Keratinocyte (primary cell): ENCODE measurements around the gene CNIH1. TPM values are rescaled to one million over a fixed set of nuclear protein-coding genes. Genes with fewer than 3 reads are reported as not detected.
"Not testable (repeated sequence)": the region's sequence is repeated elsewhere in the genome, so short reads cannot be mapped to it uniquely, and the experiment has no call there.

Source experiments
- DNase-seq: peaks from one replicate; pipeline ENCODE4 v3.0.0-alpha.2; 2011; ENCODE audit warnings: low read depth, missing footprints, low spot score
- FAIRE-seq: peaks from 2 replicates; lab custom pipeline; 2011; peaks lifted over from hg19 to GRCh38; lab: Jason Lieb, UNC
- H2AFZ ChIP-seq: 2 replicates; pipeline ENCODE4 v1.6.0; 2012; ENCODE audit warnings: low read length, control low read depth, inconsistent platforms; ENCODE audit not compliant: control insufficient read depth
- H3K27ac ChIP-seq: 2 replicates; pipeline ENCODE4 v1.5.1; 2011; ENCODE audit warnings: low read length; ENCODE audit not compliant: control insufficient read depth, insufficient read depth
- H3K27me3 ChIP-seq: 3 replicates; pipeline ENCODE4 v1.6.0; 2011; ENCODE audit warnings: low read length; ENCODE audit not compliant: control insufficient read depth, insufficient read depth; ENCODE audit errors: extremely low read depth
- H3K36me3 ChIP-seq, 2 experiments: 2 replicates in 1 of 2; 3 replicates in 1 of 2; pipeline ENCODE4 v1.5.1; 2011; ENCODE audit warnings: low read length in 2 of 2, mild to moderate bottlenecking in 1 of 2; ENCODE audit not compliant: control insufficient read depth in 2 of 2, insufficient read depth in 2 of 2; ENCODE audit errors: extremely low read depth in 1 of 2
- H3K4me1 ChIP-seq: 3 replicates; pipeline ENCODE4 v1.5.1; 2011; ENCODE audit warnings: low read length; ENCODE audit not compliant: control insufficient read depth, insufficient read depth; ENCODE audit errors: extremely low read depth
- H3K4me2 ChIP-seq: 3 replicates; pipeline ENCODE4 v1.6.0; 2011; ENCODE audit warnings: low read depth, low read length; ENCODE audit not compliant: control insufficient read depth, insufficient read depth; ENCODE audit errors: extremely low read depth
- H3K4me3 ChIP-seq, 3 experiments: fragments of 200-600 bp in 1 of 3; sonication (generic) in 1 of 3; 2 replicates in 2 of 3; 3 replicates in 1 of 3; pipeline ENCODE4 v1.5.1; 2011 to 2016; ENCODE audit warnings: low read length in 3 of 3, mild to moderate bottlenecking in 3 of 3, control low read depth in 2 of 3, inconsistent platforms in 1 of 3, low read depth in 1 of 3, mixed read lengths in 1 of 3, mixed run types in 1 of 3, moderate library complexity in 1 of 3; ENCODE audit not compliant: control insufficient read depth in 2 of 3, insufficient read depth in 2 of 3; ENCODE audit errors: extremely low read depth in 1 of 3
- H3K79me2 ChIP-seq: 2 replicates; pipeline ENCODE4 v1.6.0; 2012; ENCODE audit warnings: low read length; ENCODE audit not compliant: control insufficient read depth, insufficient read depth
- H3K9ac ChIP-seq: 3 replicates; pipeline ENCODE4 v1.6.0; 2011; ENCODE audit warnings: low read length; ENCODE audit not compliant: control insufficient read depth, insufficient read depth; ENCODE audit errors: extremely low read depth
- H3K9me1 ChIP-seq: 3 replicates; pipeline ENCODE4 v1.6.0; 2011; ENCODE audit warnings: low read length; ENCODE audit not compliant: control insufficient read depth, insufficient read depth; ENCODE audit errors: extremely low read depth
- H3K9me3 ChIP-seq: 2 replicates; pipeline ENCODE4 v1.5.1; 2012; ENCODE audit warnings: low read depth, low read length; ENCODE audit not compliant: control insufficient read depth
- H4K20me1 ChIP-seq: 3 replicates; pipeline ENCODE4 v1.6.0; 2011; ENCODE audit warnings: low read length; ENCODE audit not compliant: control insufficient read depth, insufficient read depth; ENCODE audit errors: extremely low read depth
- CTCF ChIP-seq, 3 experiments: IDR thresholded peaks in 1 of 3; conservative IDR thresholded peaks in 1 of 3; optimal IDR thresholded peaks in 1 of 3; 2 replicates in 2 of 3; 3 replicates in 1 of 3; pipeline versions ENCODE3 to v1.5.1; 2011; ENCODE audit warnings: low read length in 3 of 3, mild to moderate bottlenecking in 3 of 3, moderate library complexity in 2 of 3, control low read depth in 1 of 3, inconsistent platforms in 1 of 3; ENCODE audit not compliant: insufficient read depth in 2 of 3; ENCODE audit errors: extremely low read depth in 1 of 3
- dilution Hi-C: fragments of 300-500 bp; cut with MboI; formaldehyde crosslinking; loops from one replicate; pipeline ENCODE4 v1.7.0; 2020; ENCODE audit warnings: low sequenced_read_pairs; ENCODE audit not compliant: extremely low pct_ligation_motif_present
- polyA plus RNA-seq, 5 experiments: library from polyadenylated mRNA; depleted of rRNA in 3 of 5; stranded (reverse) in 3 of 5; stranded (forward) in 1 of 5; unstranded in 1 of 5; fragments of >200 nt; gene quantifications; 1 replicate in 1 of 5; 2 replicates in 3 of 5; 3 replicates in 1 of 5; pipeline versions ENCODE4 v1.2.1 to v1.2.3, GENCODE V29; 2011 to 2012; ENCODE audit warnings: missing spikeins in 2 of 5, low read depth in 1 of 5, low replicate concordance in 1 of 5

The CNIH1 gene
- polyA plus RNA-seq, 1 donor (not counting 4 experiments of a cell fraction or from before 2014, with no cell fraction given) = 322 TPM

GRCh38 chr14:54394596-54394995 is 46.6 kb downstream of the CNIH1 start:
- Histone ChIP-seq H3K4me3 (no peak overlapping the region), H3K9ac (no peak overlapping the region), H3K27me3 (no peaks in the 10 kb centered on the region), H4K20me1 (no peaks in the 10 kb centered on the region), H2AFZ (no peak overlapping the region), H3K9me1 (peaks cover 2% of the 10 kb centered on the region), H3K36me3 (no peaks in the 10 kb centered on the region), H3K4me1 (peaks cover 15% of the 10 kb centered on the region), H3K27ac (no peak overlapping the region), H3K4me2 (no peak overlapping the region), H3K9me3 (no peaks in the 10 kb centered on the region), H3K79me2 (peaks cover 3% of the 10 kb centered on the region)
- DNase-seq (no peak), FAIRE-seq (no peak)
- no peak for TF ChIP-seq CTCF (optimal IDR thresholded peaks at IDR 0.05 in 1 of 3, IDR thresholded peaks at IDR 0.05 in 1 of 3, conservative IDR thresholded peaks at IDR 0.05 in 1 of 3; ENCODE audit: extremely low read depth in 1 of 3, insufficient read depth in 2 of 3, low read length in 3 of 3)
- dilution Hi-C loops = no loop called here

- H3K4me1 ChIP-seq, H3K36me3 ChIP-seq, H3K27me3 ChIP-seq, H2AFZ ChIP-seq, DNase-seq, H3K9me3 ChIP-seq, H3K4me3 ChIP-seq, H3K4me2 ChIP-seq, H3K9me1 ChIP-seq, FAIRE-seq, H3K27ac ChIP-seq, H3K79me2 ChIP-seq, H3K9ac ChIP-seq, dilution Hi-C loops, H4K20me1 ChIP-seq: not testable (repeated sequence)
These were observed 47.9 kb downstream of the CNIH1 start for GRCh38 chr14:54392986-54393884.
